Mesodermal cell (in vitro differentiated cells): Measurements from ENCODE around the gene BNC1.
A peak's percentile ranks its signal among the peaks of the same experiment; 100 is the strongest.
"Not testable (repeated sequence)": the region's sequence is repeated elsewhere in the genome, so short reads cannot be mapped to it uniquely, and the experiment has no call there.

ENCODE experiments used
- H3K27ac ChIP-seq: 2 replicates; pipeline ENCODE4 v1.7.0; 2013; ENCODE audit warnings: mild to moderate bottlenecking, low read depth, low read length, moderate library complexity; ENCODE audit not compliant: severe bottlenecking
- H3K36me3 ChIP-seq: 2 replicates; pipeline ENCODE4 v1.7.1; 2013; ENCODE audit warnings: mild to moderate bottlenecking, low read length, moderate library complexity; ENCODE audit not compliant: control insufficient read depth, insufficient read depth
- H3K4me1 ChIP-seq: one replicate; pipeline ENCODE4 v1.7.1; 2013; ENCODE audit warnings: mild to moderate bottlenecking, low read length; ENCODE audit not compliant: insufficient read depth, control insufficient read depth, poor library complexity, severe bottlenecking
- H3K4me3 ChIP-seq: 2 replicates; pipeline ENCODE4 v1.7.0; 2013; ENCODE audit warnings: low read length, control low read depth, mild to moderate bottlenecking; ENCODE audit not compliant: insufficient read depth, poor library complexity, severe bottlenecking; ENCODE audit errors: extremely low read depth
- H3K9me3 ChIP-seq: 2 replicates; pipeline ENCODE4 v1.7.1; 2013; ENCODE audit warnings: mild to moderate bottlenecking, low read length, moderate library complexity; ENCODE audit not compliant: control insufficient read depth
- WGBS, 2 experiments: methylation state at CpG; one replicate each; pipeline ENCODE4 v1.1.5; 2013; ENCODE audit warnings: missing lambda C conversion rate in 2 of 2; ENCODE audit not compliant: insufficient coverage in 2 of 2; 5-methylcytosine and 5-hydroxymethylcytosine counted together

Gene BNC1

DNA sequence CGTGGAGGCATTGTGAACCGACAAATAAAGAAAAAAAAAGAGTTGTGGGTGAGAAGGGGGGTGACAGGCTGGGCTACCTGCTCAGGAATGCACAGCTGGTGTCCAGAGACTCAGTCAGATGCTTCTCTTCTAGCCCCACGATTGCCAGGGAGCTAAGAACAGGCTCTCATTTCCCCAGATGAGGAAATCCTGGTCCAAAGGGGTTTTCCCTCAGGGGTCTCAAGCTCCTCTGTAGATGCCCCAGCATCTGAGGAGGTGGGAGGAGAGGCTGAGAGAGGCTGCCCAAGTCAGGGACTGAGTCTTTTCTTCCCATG is 35.5 kb downstream of the BNC1 start:
- Histone ChIP-seq H3K4me1 (no peaks in the 10 kb centered on the region), H3K9me3 (no peaks in the 10 kb centered on the region), H3K36me3 (no peaks in the 10 kb centered on the region), H3K4me3 (no peak overlapping the region), H3K27ac (no peak overlapping the region)
- WGBS, 2 experiments, result 33 to 43% methylated on average over 1 to 2 of the region's 3 CpGs

DNA sequence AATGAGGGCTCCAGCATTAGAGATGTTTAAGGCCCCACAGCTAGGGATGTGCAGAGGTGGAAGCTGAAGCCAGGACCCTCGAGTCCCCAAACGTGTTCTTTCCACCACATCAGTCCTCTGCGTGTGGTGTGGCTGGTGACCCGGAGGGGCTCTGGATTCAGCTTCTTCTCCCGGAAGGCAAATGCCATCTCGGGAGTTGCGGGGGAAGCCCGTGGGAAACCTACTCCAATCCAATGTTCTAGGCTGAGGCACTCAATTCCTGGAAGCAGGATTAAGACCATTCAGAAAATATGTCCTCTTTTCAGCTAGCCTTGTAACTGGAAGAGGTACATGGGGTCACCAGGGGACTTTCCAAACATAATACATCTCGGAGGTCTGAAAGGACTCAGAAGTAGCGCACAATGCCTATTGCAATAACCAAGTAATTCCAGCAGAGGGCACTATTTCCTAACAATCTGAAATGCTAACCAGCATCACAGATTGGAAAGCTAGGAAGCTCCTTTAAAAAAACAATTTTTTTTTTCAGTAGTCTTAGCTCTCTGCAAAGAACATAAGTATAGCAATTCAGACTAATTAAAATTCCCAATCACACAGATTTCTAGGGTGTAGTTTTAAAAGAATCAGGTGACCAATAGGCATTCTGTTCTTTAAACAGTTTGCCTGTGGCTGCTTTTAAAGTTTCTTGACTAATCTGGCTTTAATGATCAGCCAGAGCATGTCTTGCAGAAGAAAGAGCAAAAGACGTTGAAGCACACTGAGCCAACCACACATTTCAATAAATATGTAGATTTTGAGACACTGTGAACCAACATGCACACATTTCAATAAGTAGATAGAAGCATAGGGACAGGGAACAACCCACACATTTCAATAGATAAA is 36.1 kb downstream of the BNC1 start:
- Histone ChIP-seq H3K9me3 (no peaks in the 10 kb centered on the region), H3K4me1 (no peaks in the 10 kb centered on the region), H3K4me3 (no peak overlapping the region), H3K36me3 (no peaks in the 10 kb centered on the region), H3K27ac (no peak overlapping the region)
- 47 to 55% methylated on average over 7 to 10 of the region's 11 CpGs for WGBS, 2 experiments

GRCh38 chr15:83243634-83244033 is 40.8 kb downstream of the BNC1 start:
- Histone ChIP-seq H3K36me3 (no peaks in the 10 kb centered on the region), H3K27ac (no peak overlapping the region), H3K4me3 (no peak overlapping the region), H3K4me1 (no peaks in the 10 kb centered on the region), H3K9me3 (peaks cover 6% of the 10 kb centered on the region)
- WGBS, 2 experiments, result 82 to 91% methylated on average over 5 to 7 of the region's 8 CpGs

- WGBS, 2 experiments, result no CpG with 5 or more reads among the region's 21 CpGs
- H3K4me3 ChIP-seq, result no peak overlapping the region
- no peaks in the 10 kb centered on the region for H3K36me3 ChIP-seq
- H3K9me3 ChIP-seq, result no peaks in the 10 kb centered on the region
- H3K4me1 ChIP-seq, result no peaks in the 10 kb centered on the region
- no peak overlapping the region for H3K27ac ChIP-seq
Observed at GRCh38 chr15:83230242-83230641, 54.2 kb downstream of the BNC1 start.

DNA sequence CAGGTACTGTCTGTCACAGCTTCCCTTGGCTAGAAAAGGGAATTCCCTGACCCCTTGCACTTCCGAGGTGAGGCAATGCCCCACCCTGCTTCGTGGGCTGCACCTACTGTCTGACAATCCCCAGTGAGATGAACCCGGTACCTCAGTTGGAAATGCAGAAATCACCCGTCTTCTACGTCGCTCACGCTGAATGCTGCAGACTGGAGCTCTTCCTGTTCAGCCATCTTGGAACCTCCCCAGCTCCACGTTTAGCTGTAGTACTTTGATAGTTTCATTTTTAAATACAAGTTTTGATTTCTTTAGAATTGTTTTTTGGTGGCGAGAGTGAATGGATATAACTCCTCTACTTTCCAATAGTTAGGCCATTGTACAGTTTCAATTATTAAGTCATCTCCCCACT is 59.0 kb downstream of the BNC1 start:
- H3K4me3 ChIP-seq, result no peak overlapping the region
- no peaks in the 10 kb centered on the region for H3K36me3 ChIP-seq
- no peak overlapping the region for H3K27ac ChIP-seq
- 90 to 96% methylated on average over 7 of the region's 9 CpGs for WGBS, 2 experiments
- no peaks in the 10 kb centered on the region for H3K9me3 ChIP-seq
- no peaks in the 10 kb centered on the region for H3K4me1 ChIP-seq

GRCh38 chr15:83221781-83222180 is 62.7 kb downstream of the BNC1 start:
- H3K36me3 ChIP-seq, H3K9me3 ChIP-seq, H3K27ac ChIP-seq, H3K4me3 ChIP-seq, H3K4me1 ChIP-seq: not testable (repeated sequence)
- WGBS, 2 experiments, result 93 to 97% methylated on average over 8 to 9 of the region's 9 CpGs

DNA sequence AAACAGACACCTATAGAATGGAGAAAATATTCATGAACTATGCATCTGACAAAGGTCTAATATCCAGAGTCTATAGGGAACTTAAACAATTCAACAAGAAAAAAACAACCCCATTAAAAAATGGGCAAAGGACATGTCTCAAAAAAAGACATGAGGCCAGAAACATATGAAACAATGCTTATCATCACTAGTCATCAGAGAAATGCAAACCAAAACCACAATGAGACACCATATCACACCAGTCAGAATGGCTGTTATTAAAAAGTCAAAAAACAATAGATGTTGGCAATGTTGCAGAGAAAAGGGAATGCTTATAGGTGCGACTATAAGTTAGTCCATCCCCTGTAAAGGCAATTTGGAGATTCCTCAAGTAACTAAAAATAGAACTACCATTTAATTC is 65.4 kb downstream of the BNC1 start:
- no peaks in the 10 kb centered on the region for H3K4me1 ChIP-seq
- no CpG with 5 or more reads among the region's 1 CpG for WGBS, 2 experiments
- H3K36me3 ChIP-seq, result no peaks in the 10 kb centered on the region
- no peak overlapping the region for H3K27ac ChIP-seq
- no peak overlapping the region for H3K4me3 ChIP-seq
- H3K9me3 ChIP-seq, result no peaks in the 10 kb centered on the region

GRCh38 chr15:83215306-83215705 is 69.2 kb downstream of the BNC1 start:
- H3K4me1 ChIP-seq, result no peaks in the 10 kb centered on the region
- no peak overlapping the region for H3K27ac ChIP-seq
- no peaks in the 10 kb centered on the region for H3K9me3 ChIP-seq
- H3K36me3 ChIP-seq, result no peaks in the 10 kb centered on the region
- WGBS, 2 experiments, result 80 to 100% methylated on average over 1 of the region's 2 CpGs
- no peak overlapping the region for H3K4me3 ChIP-seq

GRCh38 chr15:83210619-83211018 is 73.8 kb downstream of the BNC1 start:
- peaks cover under 1% of the 10 kb centered on the region for H3K4me1 ChIP-seq
- H3K4me3 ChIP-seq, result no peak overlapping the region
- 85 to 100% methylated on average over 1 to 2 of the region's 3 CpGs for WGBS, 2 experiments
- no peaks in the 10 kb centered on the region for H3K36me3 ChIP-seq
- H3K9me3 ChIP-seq, result no peaks in the 10 kb centered on the region
- no peak overlapping the region for H3K27ac ChIP-seq

DNA sequence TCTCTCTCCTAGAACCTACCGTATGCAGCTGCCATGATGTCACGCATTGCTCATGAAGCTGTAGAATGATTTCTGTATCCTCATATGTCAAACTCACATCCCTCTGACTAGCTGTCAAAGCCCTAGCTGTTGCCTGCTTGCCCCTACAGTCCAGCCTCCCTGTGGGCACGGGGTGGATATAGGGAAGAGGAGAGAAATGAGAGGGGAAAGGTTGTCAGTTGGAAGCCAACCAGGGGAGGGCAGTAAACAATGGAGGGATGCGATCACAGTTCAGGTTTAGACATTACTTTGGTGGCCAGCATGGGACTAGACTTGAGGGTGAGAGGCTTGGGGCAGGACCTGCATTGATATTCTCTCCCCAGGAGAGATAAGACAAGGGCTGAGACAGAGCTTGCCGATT is 75.1 kb downstream of the BNC1 start:
- WGBS, 2 experiments, result 79 to 89% methylated on average over 3 to 4 of the region's 5 CpGs
- Histone ChIP-seq H3K9me3 (no peaks in the 10 kb centered on the region), H3K27ac (no peak overlapping the region), H3K36me3 (no peaks in the 10 kb centered on the region), H3K4me1 (peaks cover 4% of the 10 kb centered on the region), H3K4me3 (no peak overlapping the region)

GRCh38 chr15:83208367-83208661 is 76.2 kb downstream of the BNC1 start:
- H3K27ac ChIP-seq, result peak overlapping the region; percentile 86
- 3 to 25% methylated on average over 6 to 9 of the region's 11 CpGs for WGBS, 2 experiments

More at GRCh38 chr15:83208367-83208661, 76.2 kb downstream of the BNC1 start:
- Histone ChIP-seq H3K4me1 (peaks cover 4% of the 10 kb centered on the region), H3K36me3 (no peaks in the 10 kb centered on the region), H3K9me3 (no peaks in the 10 kb centered on the region), H3K4me3 (peak overlapping the region; percentile 82)
